Lung (tissue), 12 donors: ENCODE measurements around the gene HMGN2. TPM values are rescaled to one million over a fixed set of nuclear protein-coding genes. Genes with fewer than 3 reads are reported as not detected.

Source experiments
- ATAC-seq: fragments of 200-7000 bp; cut with Tn5 transposase; one replicate; pipeline ENCODE4 v1.9.1; 2020; ENCODE audit warnings: moderate number of reproducible peaks; ENCODE audit not compliant: insufficient read depth, low FRiP score
- DNase-seq, 3 donors: peaks; one replicate each; pipeline ENCODE4 v3.0.0-alpha.2; 2013 to 2017
- H3K27ac ChIP-seq, 2 donors: one replicate each; pipeline ENCODE4 v1.5.1; 2013; ENCODE audit warnings: mild to moderate bottlenecking in 2 of 2, moderate library complexity in 2 of 2, control low read depth in 1 of 2, inconsistent platforms in 1 of 2, low read depth in 1 of 2, low read length in 1 of 2
- H3K27me3 ChIP-seq, 3 donors: one replicate each; pipeline ENCODE4 v1.5.1; 2013; ENCODE audit warnings: low read length in 2 of 3; ENCODE audit not compliant: control insufficient read depth in 3 of 3, insufficient read depth in 3 of 3
- H3K36me3 ChIP-seq, 4 donors: one replicate each; pipeline ENCODE4 v1.5.1; 2013; ENCODE audit warnings: low read length in 4 of 4, mild to moderate bottlenecking in 1 of 4, moderate library complexity in 1 of 4; ENCODE audit not compliant: control insufficient read depth in 4 of 4, insufficient read depth in 4 of 4
- H3K4me1 ChIP-seq, 5 donors: one replicate each; pipeline ENCODE4 v1.5.1; 2013; ENCODE audit warnings: low read length in 5 of 5, mild to moderate bottlenecking in 2 of 5, moderate library complexity in 1 of 5; ENCODE audit not compliant: control insufficient read depth in 5 of 5, insufficient read depth in 5 of 5
- H3K4me3 ChIP-seq: one replicate; pipeline ENCODE4 v1.5.1; 2013; ENCODE audit warnings: mild to moderate bottlenecking, control low read depth, moderate library complexity
- H3K9ac ChIP-seq, 2 donors: one replicate each; pipeline ENCODE4 v1.5.1; 2013; ENCODE audit warnings: low read length in 2 of 2, control low read depth in 1 of 2; ENCODE audit not compliant: insufficient read depth in 1 of 2
- H3K9me3 ChIP-seq, 4 donors: one replicate each; pipeline ENCODE4 v1.5.1; 2013; ENCODE audit warnings: low read length in 3 of 4, mild to moderate bottlenecking in 1 of 4, moderate library complexity in 1 of 4; ENCODE audit not compliant: control insufficient read depth in 4 of 4, insufficient read depth in 3 of 4
- WGBS, 2 donors: extraction: QIAGEN DNeasy Blood & Tissue Kit; methylation state at CpG; one replicate each; pipeline ENCODE4 v1.1.7; 2013; 5-methylcytosine and 5-hydroxymethylcytosine counted together
- polyA plus RNA-seq, 2 donors: library from polyadenylated mRNA; stranded (reverse); fragments of 200-250 nt; gene quantifications; one replicate each; pipeline ENCODE4 v1.2.1, GENCODE V29; 2013
- total RNA-seq, 2 donors: library from RNA; depleted of rRNA in 1 of 2; stranded (reverse); fragments of >200 nt in 1 of 2; gene quantifications; one replicate each; pipeline ENCODE4 v1.2.1, GENCODE V29; 2014 to 2021
- TF ChIP-seq, protein P1 (sequence below): IDR thresholded peaks from 2 replicates; pipeline ENCODE4 v1.5.1; 2012; ENCODE audit warnings: mild to moderate bottlenecking; ENCODE audit errors: control extremely low read depth, extremely low read depth
- donor health status: control.
- donor health status: control.
- donor health status: Bipolar disorder and iron deficiency.
- donor health status: healthy.
- donor health status: DM: yes; HTN: yes; CAD: no.

The HMGN2 gene
- total and polyA plus RNA-seq, 4 donors: 329 to 580 (median 413) TPM

DNA sequence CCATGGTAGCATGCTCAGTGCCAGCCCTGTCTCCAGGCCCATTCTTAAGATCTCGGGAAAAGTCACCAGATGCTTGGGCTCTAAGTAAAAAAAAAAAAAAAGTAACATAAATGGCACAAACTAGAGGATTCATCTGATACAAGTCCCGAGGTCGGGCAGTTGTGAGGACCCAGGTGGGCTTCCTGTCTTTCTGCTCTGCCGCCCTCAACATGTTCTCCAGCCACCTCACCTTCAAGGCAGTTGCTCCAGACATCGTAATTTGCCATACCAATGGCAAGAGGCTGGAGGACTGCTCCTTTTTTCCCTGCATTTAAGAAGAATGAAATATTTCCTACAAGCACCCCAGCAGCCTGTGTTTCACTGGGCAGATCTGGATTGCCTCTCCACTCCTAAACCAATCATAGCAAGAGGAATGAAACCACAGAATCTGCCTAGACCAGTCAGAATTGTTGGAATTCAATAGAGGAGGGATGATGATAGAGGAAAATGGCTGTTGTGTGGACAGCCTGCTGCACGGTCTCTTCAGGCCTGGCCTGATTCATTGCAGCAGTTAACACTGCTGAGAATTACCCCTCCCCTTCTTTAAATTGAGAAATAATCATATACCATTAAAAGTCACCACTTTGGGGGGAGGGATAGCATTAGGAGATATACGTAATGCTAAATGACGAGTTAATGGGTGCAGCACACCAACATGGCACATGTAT, 5.4 kb downstream of the HMGN2 start:
- DNase-seq (no peak), ATAC-seq (no peak)
- H3K9ac ChIP-seq: no peak overlapping the region
- H3K36me3 ChIP-seq: peaks cover 16 to 27% (median 21%) of the 10 kb centered on the region in 4 donors
- TF ChIP-seq, protein P1, sequence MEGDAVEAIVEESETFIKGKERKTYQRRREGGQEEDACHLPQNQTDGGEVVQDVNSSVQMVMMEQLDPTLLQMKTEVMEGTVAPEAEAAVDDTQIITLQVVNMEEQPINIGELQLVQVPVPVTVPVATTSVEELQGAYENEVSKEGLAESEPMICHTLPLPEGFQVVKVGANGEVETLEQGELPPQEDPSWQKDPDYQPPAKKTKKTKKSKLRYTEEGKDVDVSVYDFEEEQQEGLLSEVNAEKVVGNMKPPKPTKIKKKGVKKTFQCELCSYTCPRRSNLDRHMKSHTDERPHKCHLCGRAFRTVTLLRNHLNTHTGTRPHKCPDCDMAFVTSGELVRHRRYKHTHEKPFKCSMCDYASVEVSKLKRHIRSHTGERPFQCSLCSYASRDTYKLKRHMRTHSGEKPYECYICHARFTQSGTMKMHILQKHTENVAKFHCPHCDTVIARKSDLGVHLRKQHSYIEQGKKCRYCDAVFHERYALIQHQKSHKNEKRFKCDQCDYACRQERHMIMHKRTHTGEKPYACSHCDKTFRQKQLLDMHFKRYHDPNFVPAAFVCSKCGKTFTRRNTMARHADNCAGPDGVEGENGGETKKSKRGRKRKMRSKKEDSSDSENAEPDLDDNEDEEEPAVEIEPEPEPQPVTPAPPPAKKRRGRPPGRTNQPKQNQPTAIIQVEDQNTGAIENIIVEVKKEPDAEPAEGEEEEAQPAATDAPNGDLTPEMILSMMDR: no peak
- no peak overlapping the region for H3K4me3 ChIP-seq
- no peaks in the 10 kb centered on the region for H3K27me3 ChIP-seq
- no peaks in the 10 kb centered on the region for H3K9me3 ChIP-seq
- H3K27ac ChIP-seq: no peak overlapping the region
- WGBS, 2 donors: 77 to 88% methylated on average over 8 of the region's 8 CpGs
- peaks cover 0 to 13% (median 5%) of the 10 kb centered on the region in 5 donors for H3K4me1 ChIP-seq

DNA sequence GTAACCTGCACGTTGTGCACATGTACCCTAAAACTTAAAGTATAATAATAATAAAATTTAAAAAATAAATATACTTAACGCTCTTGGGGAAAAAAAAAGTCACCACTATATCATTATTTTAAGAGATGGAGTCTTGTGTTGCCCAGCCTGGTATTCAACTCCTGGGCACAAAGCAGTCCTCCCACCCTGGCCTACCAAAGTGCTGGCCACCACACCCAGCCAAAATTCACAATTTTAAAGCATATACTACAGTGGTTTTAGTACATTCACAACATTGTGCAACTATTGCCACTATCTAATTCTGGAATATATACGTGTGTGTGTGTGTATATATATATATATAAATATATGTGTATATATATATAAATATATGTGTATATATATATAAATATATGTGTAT, 5.9 kb downstream of the HMGN2 start:
- no peak overlapping the region for H3K9ac ChIP-seq
- DNase-seq (no peak), ATAC-seq (no peak)
- peaks cover 16 to 27% (median 21%) of the 10 kb centered on the region in 4 donors for H3K36me3 ChIP-seq
- no peak overlapping the region for H3K27ac ChIP-seq
- H3K4me3 ChIP-seq: no peak overlapping the region
- no peaks in the 10 kb centered on the region for H3K27me3 ChIP-seq
- 75 to 79% methylated on average over 3 of the region's 3 CpGs for WGBS, 2 donors
- peaks cover 0 to 13% (median 5%) of the 10 kb centered on the region in 5 donors for H3K4me1 ChIP-seq
- TF ChIP-seq, protein P1: no peak
- H3K9me3 ChIP-seq: no peaks in the 10 kb centered on the region

DNA sequence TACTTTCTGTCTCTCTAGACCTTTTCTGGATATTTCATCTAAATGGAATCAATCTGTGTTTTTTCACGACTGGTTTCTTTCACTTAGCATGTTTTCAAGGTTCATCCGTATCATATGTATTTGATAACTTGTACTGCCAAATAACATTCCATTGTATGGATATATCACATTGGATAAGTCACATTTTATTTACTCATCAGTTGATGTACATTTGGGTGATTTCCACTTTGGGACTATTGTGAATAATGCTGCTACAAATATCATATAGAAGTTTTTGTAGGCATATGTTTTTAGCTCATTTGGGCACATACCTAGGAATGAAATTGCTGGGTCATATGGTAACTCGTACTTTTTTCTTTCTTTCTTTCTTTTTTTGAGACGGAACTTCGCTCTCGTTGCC, 6.7 kb downstream of the HMGN2 start:
- Histone ChIP-seq H3K4me3 (no peak overlapping the region), H3K27ac (no peak overlapping the region), H3K36me3 (peaks cover 11 to 19% (median 15%) of the 10 kb centered on the region in 4 donors), H3K9ac (no peak overlapping the region), H3K4me1 (peaks cover 0 to 6% (median 3%) of the 10 kb centered on the region in 5 donors), H3K9me3 (no peaks in the 10 kb centered on the region), H3K27me3 (no peaks in the 10 kb centered on the region)
- no peak for DNase-seq
- 94 to 98% methylated on average over 6 of the region's 6 CpGs for WGBS, 2 donors
- no peak for ATAC-seq
- TF ChIP-seq, protein P1: no peak

DNA sequence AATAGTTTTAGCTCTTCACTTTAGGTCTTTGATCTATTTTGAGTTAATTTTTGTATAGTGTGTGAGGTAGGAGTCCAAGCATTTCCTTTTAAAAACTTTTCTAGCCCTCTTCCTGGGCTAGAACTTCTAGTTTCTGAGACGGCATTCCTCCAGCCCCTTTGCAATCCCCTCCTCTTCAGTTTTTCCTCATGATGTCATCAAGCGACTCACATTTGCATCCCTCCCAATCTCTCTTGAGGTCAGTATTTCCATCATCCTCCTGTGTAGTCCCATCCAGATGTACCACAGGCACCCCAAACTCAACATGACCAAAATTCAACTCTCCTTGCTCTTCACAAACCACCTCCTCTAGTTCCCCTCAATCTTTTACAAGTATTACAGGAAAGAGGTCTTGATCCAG, 10.7 kb downstream of the HMGN2 start:
- no peaks in the 10 kb centered on the region for H3K9me3 ChIP-seq
- 79 to 82% methylated on average over 2 of the region's 2 CpGs for WGBS, 2 donors
- DNase-seq: no peak
- ATAC-seq: no peak
- peaks cover 0 to 3% (median 1%) of the 10 kb centered on the region in 4 donors for H3K36me3 ChIP-seq
- H3K27me3 ChIP-seq: no peaks in the 10 kb centered on the region
- H3K4me1 ChIP-seq: peaks cover 0 to 2% (median 0%) of the 10 kb centered on the region in 5 donors
- no peak overlapping the region for H3K4me3 ChIP-seq
- TF ChIP-seq, protein P1: no peak
- no peak overlapping the region for H3K9ac ChIP-seq
- no peak overlapping the region for H3K27ac ChIP-seq
